Activated T-cell treated with anti-CD3 and anti-CD28 coated beads, Interleukin-2, amount 50 U/mL, for 72 hours (primary cell): ENCODE measurements around the gene PER1. TPM values are rescaled to one million over a fixed set of nuclear protein-coding genes. Genes with fewer than 3 reads are reported as not detected.

Experiments
- ATAC-seq, 2 donors: fragments of 150-1000 bp; cut with Tn5 transposase; replicated peaks in 1 of 2; 2 replicates each; pipeline ENCODE4 v1.10.0; 2021; ENCODE audit warnings: moderate library complexity in 2 of 2, mild to moderate bottlenecking in 1 of 2
- DNase-seq, 2 donors: peaks; one replicate each; pipeline ENCODE4 v3.0.0; 2021 to 2022; ENCODE audit warnings: mixed read lengths in 1 of 2
- H3K27ac Mint-ChIP-seq: one replicate; pipeline ENCODE4 v1.8.0; 2022; ENCODE audit warnings: mild to moderate bottlenecking, moderate library complexity, mixed read lengths
- H3K27me3 Mint-ChIP-seq: one replicate; pipeline ENCODE4 v1.8.0; 2022; ENCODE audit warnings: low read depth, mixed read lengths
- H3K36me3 Mint-ChIP-seq, 2 donors: one replicate each; pipeline ENCODE4 v1.8.0; 2022; ENCODE audit warnings: mixed read lengths in 2 of 2, mild to moderate bottlenecking in 1 of 2; ENCODE audit not compliant: insufficient read depth in 2 of 2
- H3K4me1 Mint-ChIP-seq: one replicate; pipeline ENCODE4 v1.8.0; 2022; ENCODE audit warnings: low read depth, mixed read lengths
- H3K4me3 Mint-ChIP-seq, 2 donors: one replicate each; pipeline ENCODE4 v1.8.0; 2022; ENCODE audit warnings: mild to moderate bottlenecking in 2 of 2, mixed read lengths in 2 of 2, moderate library complexity in 2 of 2
- H3K9me3 Mint-ChIP-seq, 2 donors: one replicate each; pipeline ENCODE4 v1.8.0; 2022; ENCODE audit warnings: mixed read lengths in 2 of 2
- total RNA-seq, 2 donors: library from RNA; stranded (reverse); gene quantifications; one replicate each; pipeline ENCODE4 v1.2.3, GENCODE V29; 2022

The PER1 gene
- total RNA-seq, 2 donors from 2014 or later: 58.2 to 78.5 TPM

DNA sequence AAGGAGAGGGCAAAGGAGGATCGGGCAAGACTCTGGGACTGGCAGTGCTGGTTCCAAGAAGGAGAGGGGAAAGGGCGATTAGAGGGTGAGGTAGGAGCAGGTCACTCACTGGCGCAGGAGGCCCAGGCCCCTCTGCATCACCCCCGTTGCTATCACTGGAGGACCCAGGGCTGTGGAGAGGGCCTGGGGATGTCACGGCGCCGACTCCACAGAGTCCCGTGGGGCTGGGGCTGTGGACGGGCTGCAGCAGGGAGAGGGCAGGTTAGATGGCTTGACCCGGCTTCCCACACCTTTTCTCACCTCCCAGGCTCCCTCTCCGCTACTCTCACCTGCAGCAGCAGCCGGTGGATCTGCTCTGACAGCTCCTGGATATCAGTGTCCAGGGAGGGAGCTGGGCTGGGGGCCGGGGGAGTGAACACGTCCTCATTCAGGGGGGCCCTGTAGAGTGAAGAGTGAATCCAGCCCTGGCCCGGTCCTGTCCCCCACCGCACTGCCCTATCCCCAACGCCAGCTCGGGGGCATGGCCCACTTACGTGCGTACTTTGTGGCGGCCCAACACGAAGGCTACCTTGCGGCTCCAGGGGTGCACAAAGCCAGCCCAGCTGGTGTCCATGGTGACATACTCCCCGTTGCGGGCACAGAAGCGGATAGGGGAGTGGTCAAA lies 4.9 kb downstream of the PER1 start:
- DNase-seq (no peak), ATAC-seq (no peak)
- Mint-ChIP-seq H3K36me3 (peaks cover 5 to 27% of the 10 kb centered on the region in 2 donors), H3K4me3 (no peak overlapping the region), H3K27me3 (no peaks in the 10 kb centered on the region), H3K9me3 (no peaks in the 10 kb centered on the region), H3K4me1 (peaks cover 11% of the 10 kb centered on the region), H3K27ac (no peak overlapping the region)

DNA sequence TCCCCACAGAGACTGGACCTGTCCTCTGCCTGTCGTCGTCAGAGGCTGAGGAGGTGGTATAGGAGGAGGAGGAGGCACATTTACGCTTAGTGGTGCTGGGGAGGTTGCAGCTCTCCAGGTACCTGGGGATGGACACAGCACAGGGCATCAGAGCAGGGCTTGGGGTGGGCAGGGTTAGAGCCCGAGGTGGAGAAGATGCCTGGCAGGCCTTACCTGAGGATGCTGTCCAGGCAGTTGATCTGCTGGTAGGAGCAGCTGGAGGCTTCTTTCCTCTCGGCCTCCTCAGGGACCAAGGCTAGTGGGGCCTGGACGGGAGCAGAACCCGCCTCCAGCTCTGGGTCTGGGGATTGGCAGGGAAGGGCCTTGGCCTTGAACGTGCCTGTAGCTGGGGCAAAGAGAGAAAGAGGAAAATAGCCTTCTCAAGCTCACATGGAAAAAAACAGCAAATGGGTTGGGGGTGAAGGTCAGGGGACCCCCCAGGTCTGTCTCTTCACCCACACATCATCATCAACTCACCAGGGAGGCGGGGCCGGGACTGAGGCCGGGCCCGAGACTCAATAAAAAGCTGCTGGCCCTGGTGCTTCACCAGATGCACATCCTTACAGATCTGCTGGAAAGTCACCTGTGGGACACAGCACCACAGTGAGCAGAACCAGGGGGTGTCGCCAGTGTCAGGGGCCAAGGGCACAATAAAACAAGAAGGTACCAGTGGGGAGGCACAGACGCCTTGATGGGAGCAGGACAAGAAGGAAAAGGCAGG lies 5.6 kb downstream of the PER1 start:
- Mint-ChIP-seq H3K36me3 (peaks cover 6 to 29% of the 10 kb centered on the region in 2 donors), H3K9me3 (no peaks in the 10 kb centered on the region), H3K4me3 (no peak overlapping the region), H3K4me1 (peaks cover 8% of the 10 kb centered on the region), H3K27ac (no peak overlapping the region), H3K27me3 (no peaks in the 10 kb centered on the region)
- ATAC-seq (no peak), DNase-seq (no peak)

DNA sequence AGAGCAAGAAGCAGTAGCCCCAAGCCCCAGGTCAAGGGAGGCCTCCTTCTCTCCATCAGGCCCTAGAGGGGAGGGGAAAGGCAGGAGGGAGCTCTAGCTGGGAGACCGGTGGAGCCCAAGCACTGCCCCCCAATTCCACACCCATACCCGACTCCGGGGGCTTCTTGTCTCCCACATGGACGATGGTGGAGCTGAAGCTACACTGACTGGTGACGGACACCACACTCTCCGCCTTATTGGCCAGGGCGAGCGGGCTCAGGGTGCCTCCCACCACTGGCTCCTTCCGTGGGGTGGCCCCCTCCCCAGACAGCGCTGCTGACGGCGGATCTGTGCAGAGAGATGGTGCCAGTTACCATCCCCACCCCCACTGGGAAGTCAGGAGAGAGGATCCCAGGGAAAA lies 6.4 kb downstream of the PER1 start:
- Mint-ChIP-seq H3K27ac (no peak overlapping the region), H3K4me1 (peaks cover 4% of the 10 kb centered on the region), H3K36me3 (peaks cover 9 to 29% of the 10 kb centered on the region in 2 donors), H3K27me3 (no peaks in the 10 kb centered on the region), H3K4me3 (no peak overlapping the region), H3K9me3 (no peaks in the 10 kb centered on the region)
- ATAC-seq: no peak
- no peak for DNase-seq

DNA sequence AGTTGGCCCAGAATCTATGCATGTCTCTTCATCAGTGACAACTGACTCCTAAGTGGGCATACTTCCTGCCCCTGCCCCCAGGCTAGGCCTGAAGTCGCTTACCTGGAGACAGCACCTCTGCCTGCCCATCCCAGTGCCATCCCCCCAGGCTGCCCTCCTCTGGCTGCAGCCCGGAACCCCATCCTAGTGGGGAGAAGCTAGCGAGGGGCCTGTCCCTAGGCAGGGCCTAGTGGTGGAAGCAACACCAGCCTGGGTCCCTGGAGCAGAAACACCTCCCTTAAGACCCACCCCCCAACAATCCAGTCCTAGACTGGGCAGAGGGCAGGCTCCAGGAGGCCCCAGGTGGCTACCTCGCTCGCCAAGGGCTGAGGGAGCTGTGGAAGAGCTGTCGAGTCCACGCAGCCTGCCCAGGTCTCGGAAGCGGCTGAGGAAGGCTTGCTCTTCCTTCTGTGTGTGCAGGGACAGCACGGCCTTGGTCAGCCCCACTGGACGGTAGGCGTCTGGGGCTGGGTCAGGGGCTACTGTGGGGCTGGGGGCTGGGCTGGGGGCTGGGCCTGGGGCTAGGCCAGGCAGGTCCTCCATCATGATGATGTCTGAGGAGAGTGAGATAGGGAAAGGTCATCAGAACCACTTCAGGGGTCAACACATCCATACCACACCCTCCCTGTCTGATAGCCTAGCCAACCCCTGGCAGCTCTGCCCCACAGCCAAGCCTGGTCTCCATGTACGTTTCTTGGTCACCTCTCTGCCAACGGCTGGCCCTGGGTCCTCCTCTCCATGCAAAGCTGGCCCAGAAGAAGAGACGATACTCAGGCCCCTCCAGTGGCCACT lies 7.6 kb downstream of the PER1 start:
- no peak for DNase-seq
- no peaks in the 10 kb centered on the region for H3K27me3 Mint-ChIP-seq
- no peak for ATAC-seq
- H3K4me3 Mint-ChIP-seq: no peak overlapping the region
- peaks cover 9 to 31% of the 10 kb centered on the region in 2 donors for H3K36me3 Mint-ChIP-seq
- H3K4me1 Mint-ChIP-seq: peaks cover 4% of the 10 kb centered on the region
- no peaks in the 10 kb centered on the region for H3K9me3 Mint-ChIP-seq
- no peak overlapping the region for H3K27ac Mint-ChIP-seq

DNA sequence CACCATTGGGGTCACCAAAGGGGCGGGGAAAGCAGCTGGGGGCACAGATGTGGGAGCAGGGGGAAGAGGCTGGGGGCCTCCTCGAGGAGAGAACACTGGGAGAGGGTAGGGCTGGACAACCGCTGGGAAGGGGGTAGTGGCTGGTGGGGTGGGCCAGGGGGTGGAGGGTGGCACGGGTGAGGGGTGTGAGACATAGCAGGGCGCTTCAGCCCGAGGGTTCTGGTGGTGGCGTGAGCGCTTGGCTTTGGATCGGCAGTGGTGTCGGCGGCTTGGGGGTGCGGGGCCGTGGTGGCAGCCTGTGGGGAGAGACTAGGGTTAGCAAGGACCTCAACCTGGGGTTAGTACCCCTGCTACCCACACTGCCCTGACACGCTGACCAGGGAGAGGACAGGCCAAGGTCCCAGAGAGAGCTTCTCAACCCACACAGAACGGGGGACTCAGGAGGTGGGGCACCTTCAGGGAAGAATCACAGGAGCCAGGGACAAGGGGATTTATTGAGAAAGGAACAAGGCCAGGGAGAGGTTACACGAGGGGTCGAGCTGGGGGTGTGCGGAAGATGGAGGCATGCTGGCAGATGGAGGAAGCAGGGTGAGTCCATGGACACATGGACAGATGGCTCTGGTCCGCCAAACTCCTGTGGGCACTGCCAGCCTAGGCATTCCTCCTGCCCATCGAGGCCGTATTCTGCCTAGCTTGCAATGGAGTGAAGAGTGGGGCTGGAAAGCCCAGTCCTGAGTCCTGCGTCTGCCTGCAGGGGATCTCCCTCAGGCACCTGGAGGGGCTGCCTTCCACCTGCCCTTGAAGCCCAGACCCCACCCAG lies 8.4 kb downstream of the PER1 start:
- Mint-ChIP-seq H3K36me3 (peaks cover 12 to 26% of the 10 kb centered on the region in 2 donors), H3K4me1 (no peaks in the 10 kb centered on the region), H3K27ac (peak overlapping the region; percentile 8), H3K9me3 (no peaks in the 10 kb centered on the region), H3K27me3 (no peaks in the 10 kb centered on the region), H3K4me3 (no peak overlapping the region)
- DNase-seq (no peak), ATAC-seq (no peak)

DNA sequence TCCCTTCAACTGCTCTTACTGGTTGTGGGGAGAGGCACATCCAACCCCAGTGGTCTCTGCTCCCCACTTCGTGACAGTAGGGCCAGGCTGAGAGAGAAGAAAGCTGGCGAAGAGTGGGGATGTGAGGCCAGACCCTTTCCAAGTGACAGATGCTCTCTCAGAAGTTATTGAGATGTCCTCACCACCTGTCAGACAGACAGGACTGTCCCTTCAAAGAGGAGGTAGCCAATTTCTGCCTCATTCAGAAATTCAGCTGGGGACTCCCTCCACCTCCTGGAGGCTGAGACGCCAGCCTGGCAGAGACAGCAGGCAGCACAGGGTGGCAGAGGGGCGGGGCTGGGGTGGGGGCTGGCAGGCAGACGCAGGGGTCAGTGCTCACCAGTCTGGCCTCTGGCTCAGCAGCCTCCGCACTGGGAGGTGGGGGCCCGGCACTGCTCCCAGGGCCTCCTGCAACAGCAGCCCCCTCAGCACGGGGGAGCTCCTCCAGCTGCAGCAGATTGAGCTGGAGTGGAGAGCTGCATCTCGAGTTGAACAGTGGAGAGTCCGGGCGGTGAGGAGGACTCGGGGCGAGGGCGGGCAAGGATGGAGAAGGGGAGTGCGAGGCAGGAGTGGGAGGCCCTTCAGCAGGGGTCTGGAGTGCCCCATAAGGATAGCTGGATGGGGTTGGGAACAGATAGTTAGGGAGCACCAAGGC lies 9.2 kb downstream of the PER1 start:
- DNase-seq (no peak), ATAC-seq (no peak)
- Mint-ChIP-seq H3K27ac (no peak overlapping the region), H3K4me1 (no peaks in the 10 kb centered on the region), H3K36me3 (peaks cover 12 to 22% of the 10 kb centered on the region in 2 donors), H3K9me3 (no peaks in the 10 kb centered on the region), H3K27me3 (no peaks in the 10 kb centered on the region), H3K4me3 (no peak overlapping the region)

DNA sequence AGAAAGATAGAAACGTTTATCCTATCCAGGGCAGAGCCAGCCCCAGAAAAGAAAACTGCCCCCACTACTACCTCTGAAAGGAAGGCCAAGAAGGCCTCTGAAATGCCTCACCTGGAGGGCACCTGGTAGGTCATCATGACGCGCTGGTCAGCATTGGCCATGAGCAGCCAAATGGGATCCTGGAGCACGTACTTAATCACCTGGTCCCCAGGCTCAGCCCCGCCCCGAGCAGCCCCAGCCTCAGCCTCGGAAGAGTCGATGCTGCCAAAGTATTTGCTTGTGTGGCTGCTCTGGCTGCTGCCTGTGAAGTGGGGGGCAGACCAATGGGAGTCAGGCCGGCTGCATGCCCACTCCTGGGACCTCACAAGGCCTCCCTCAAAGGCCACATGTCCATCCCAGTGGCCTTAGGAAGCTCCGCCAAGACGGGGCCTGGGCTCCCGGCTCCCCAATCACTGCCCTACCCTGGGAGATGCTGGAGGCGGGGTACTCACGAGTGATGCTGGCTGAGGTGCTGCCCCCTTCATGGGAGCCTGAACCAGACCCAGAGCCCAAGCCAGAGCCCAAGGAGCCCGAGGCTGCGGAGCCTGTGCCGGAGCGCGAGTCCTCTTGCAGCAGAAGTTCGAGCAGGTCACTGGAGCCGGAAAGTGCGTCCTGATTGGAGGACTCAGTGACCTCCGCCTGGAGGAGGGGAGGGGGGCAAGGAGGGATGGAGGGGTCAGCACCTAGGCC lies 9.9 kb downstream of the PER1 start:
- Mint-ChIP-seq H3K4me3 (no peak overlapping the region), H3K9me3 (no peaks in the 10 kb centered on the region), H3K36me3 (peaks cover 9 to 20% of the 10 kb centered on the region in 2 donors), H3K4me1 (no peaks in the 10 kb centered on the region), H3K27me3 (no peaks in the 10 kb centered on the region), H3K27ac (no peak overlapping the region)
- DNase-seq (no peak), ATAC-seq (no peak)

DNA sequence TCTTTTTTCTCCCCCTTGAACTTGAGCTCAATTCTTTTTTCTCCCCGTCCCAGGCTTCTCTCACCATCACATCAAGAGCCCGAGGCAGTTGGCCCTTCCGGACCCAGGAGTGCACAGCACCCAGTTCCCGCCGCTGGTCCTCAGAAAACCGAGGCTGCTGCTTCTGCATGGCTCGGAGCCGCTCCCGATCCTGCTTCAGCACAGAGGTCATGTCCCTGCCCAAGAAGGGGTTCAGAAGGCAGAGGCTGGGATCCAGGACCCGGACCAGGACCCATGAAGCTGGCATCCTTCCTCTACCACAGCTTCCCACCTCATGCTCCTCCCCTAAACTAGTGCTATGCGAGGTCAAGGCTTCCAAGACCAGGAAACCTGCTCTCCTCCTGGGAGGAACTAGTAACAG lies 10.5 kb downstream of the PER1 start:
- Mint-ChIP-seq H3K36me3 (peaks cover 9 to 17% of the 10 kb centered on the region in 2 donors), H3K4me1 (no peaks in the 10 kb centered on the region), H3K27me3 (no peaks in the 10 kb centered on the region)

DNA sequence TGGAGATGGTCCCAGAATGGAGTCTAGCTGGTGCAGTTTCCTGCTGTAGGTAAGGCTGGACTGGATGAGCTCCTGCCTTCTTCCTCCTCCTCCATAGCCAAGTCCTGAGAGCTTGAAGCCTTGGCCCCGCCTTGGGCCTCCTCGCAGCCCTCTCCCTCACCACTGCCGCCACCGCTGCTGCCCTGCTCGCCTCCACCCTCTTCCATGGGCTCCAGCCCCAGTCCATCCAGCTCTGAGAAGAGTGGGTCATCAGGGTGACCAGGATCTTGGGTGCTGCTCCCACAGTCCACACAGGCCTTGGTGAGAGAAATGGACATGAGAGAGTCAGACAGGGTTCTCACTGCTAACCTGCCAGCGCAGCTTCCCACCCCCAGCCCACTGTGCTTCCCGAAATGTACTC lies 11.2 kb downstream of the PER1 start:
- ATAC-seq: no peak
- Mint-ChIP-seq H3K27me3 (no peaks in the 10 kb centered on the region), H3K4me3 (no peak overlapping the region), H3K27ac (no peak overlapping the region), H3K9me3 (no peaks in the 10 kb centered on the region), H3K36me3 (peaks cover 7 to 12% of the 10 kb centered on the region in 2 donors), H3K4me1 (no peaks in the 10 kb centered on the region)
- DNase-seq: no peak

More for the DNA sequence above, 10.5 kb downstream of the PER1 start:
- DNase-seq (no peak), ATAC-seq (no peak)
- Mint-ChIP-seq H3K4me3 (no peak overlapping the region), H3K9me3 (no peaks in the 10 kb centered on the region), H3K27ac (no peak overlapping the region)

DNA sequence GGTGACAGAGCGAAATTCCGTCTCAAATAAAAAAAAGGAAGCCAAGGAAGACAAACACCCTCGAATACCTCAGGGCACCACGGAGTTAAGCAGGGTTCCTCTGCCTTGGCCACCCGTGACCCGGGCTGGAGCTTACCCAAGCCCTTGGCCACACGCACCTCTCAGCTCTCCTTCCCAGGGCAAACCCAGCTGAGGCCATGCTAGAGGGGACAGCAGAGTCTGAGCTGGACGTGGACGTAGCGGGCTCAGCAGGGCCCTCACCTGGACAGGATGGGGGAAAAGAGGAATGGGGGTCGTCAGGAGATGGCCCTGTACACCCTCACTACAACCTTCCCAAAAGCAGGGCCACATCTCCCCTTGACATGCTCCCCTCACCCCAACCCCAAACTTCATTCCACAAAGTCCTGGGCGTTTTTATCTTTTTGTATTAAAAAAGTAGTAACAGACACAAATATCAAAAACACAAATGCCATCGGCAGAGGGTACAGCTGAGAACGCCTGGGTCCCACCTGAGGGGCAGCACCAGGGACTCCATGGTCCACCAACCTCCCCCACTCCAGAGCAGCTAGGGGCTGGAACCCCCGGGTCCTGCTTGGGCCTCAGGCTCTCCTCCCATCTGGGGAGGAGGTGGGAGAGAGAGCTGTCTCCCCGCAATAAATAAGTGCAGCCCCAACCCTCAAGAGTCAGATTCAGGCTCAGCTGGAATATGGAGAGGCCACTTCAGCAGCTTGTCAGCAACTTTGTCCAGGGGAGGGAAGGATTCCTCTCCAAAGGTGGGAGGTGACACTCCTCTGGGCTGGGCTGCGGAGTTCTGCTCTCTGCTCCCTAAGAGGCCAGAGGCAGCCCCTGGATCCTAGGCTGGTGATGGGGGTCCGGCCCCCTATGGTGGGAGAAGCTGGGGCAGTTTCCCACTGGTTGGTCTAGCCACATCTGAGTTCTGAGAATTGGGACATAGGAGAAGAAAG lies 11.9 kb downstream of the PER1 start:
- DNase-seq (no peak), ATAC-seq (no peak)
- no peaks in the 10 kb centered on the region for H3K9me3 Mint-ChIP-seq
- H3K27me3 Mint-ChIP-seq: no peaks in the 10 kb centered on the region
- no peaks in the 10 kb centered on the region for H3K4me1 Mint-ChIP-seq
- H3K36me3 Mint-ChIP-seq: peaks cover 7% of the 10 kb centered on the region in 2 donors
- no peak overlapping the region for H3K4me3 Mint-ChIP-seq
- no peak overlapping the region for H3K27ac Mint-ChIP-seq
